IMR-90 (cell line): ENCODE data around the gene RASAL1. TPM values are rescaled to one million over a fixed set of nuclear protein-coding genes. Genes with fewer than 3 reads are reported as not detected.

Experiments used
- ATAC-seq: fragments of 200-7000 bp; cut with Tn5 transposase; 2 replicates; pipeline ENCODE4 v1.9.1; 2020; ENCODE audit warnings: low read depth, mild to moderate bottlenecking, moderate library complexity
- BruUV-seq: library from RNA; stranded (reverse); fragments of 400-500 nt; replicated peaks from 2 replicates; lab custom pipeline; 2021; lab: Mats Ljungman, UMichigan
- CTCF ChIA-PET: fragments of 300-600 bp; formaldehyde crosslinking; extraction: SDS; loops from one replicate; lab custom pipeline; 2021; ENCODE audit warnings: antibody characterized with exemption; lab: Yijun Ruan, JAX
- POLR2A ChIA-PET: fragments of 300-600 bp; sonication (Branson Sonifier 250); formaldehyde crosslinking; loops from one replicate; lab custom pipeline; 2022; ENCODE audit warnings: antibody characterized with exemption; ENCODE audit not compliant: unreplicated experiment; lab: Charles Lee
- DNase-seq: peaks from one replicate; pipeline ENCODE4 v3.0.0; 2013
- H2AFZ ChIP-seq: replicated peaks from 2 replicates; pipeline ENCODE3; 2013; ENCODE audit warnings: low read length, mild to moderate bottlenecking; ENCODE audit not compliant: poor library complexity
- H2AK5ac ChIP-seq: 2 replicates; pipeline ENCODE4 v1.6.1; 2013; ENCODE audit warnings: low read depth, low read length, inconsistent platforms
- H2AK9ac ChIP-seq: replicated peaks from 2 replicates; pipeline ENCODE3; 2013; ENCODE audit warnings: mild to moderate bottlenecking, low read depth, low read length, moderate library complexity; ENCODE audit not compliant: poor library complexity
- H2BK120ac ChIP-seq: 2 replicates; pipeline ENCODE4 v1.6.1; 2013; ENCODE audit warnings: low read depth, low read length, inconsistent platforms
- H2BK15ac ChIP-seq: 3 replicates; pipeline ENCODE4 v1.6.1; 2013; ENCODE audit warnings: low read depth, low read length, inconsistent platforms
- H2BK20ac ChIP-seq: 2 replicates; pipeline ENCODE4 v1.6.1; 2013; ENCODE audit warnings: low read depth, mild to moderate bottlenecking, inconsistent platforms, low read length, moderate library complexity
- H2BK5ac ChIP-seq: 2 replicates; pipeline ENCODE4 v1.6.1; 2013; ENCODE audit warnings: mild to moderate bottlenecking, low read depth, low read length, inconsistent platforms; ENCODE audit not compliant: poor library complexity, severe bottlenecking
- H3K14ac ChIP-seq: replicated peaks from 2 replicates; pipeline ENCODE4 v1.6.1; 2013; ENCODE audit warnings: low read depth, low read length, inconsistent platforms
- H3K18ac ChIP-seq: 2 replicates; pipeline ENCODE4 v1.6.1; 2013; ENCODE audit warnings: low read depth, low read length, control low read depth
- H3K23ac ChIP-seq: 2 replicates; pipeline ENCODE4 v1.6.1; 2013; ENCODE audit warnings: low read depth, low read length, inconsistent platforms
- H3K27ac ChIP-seq: 2 replicates; pipeline ENCODE4 v1.5.1; 2013; ENCODE audit warnings: mild to moderate bottlenecking, control low read depth, low read length; ENCODE audit not compliant: insufficient read depth
- H3K27me3 ChIP-seq: 2 replicates; pipeline ENCODE4 v1.6.1; 2013; ENCODE audit warnings: low read length; ENCODE audit not compliant: control insufficient read depth, insufficient read depth
- H3K36me3 ChIP-seq: 2 replicates; pipeline ENCODE4 v1.6.1; 2013; ENCODE audit warnings: low read length, mixed read lengths; ENCODE audit not compliant: control insufficient read depth, insufficient read depth
- H3K4ac ChIP-seq: 2 replicates; pipeline ENCODE4 v1.6.1; 2013; ENCODE audit warnings: low read depth, low read length, inconsistent platforms
- H3K4me1 ChIP-seq: 2 replicates; pipeline ENCODE4 v1.6.1; 2013; ENCODE audit warnings: low read length, mixed read lengths; ENCODE audit not compliant: control insufficient read depth, insufficient read depth
- H3K4me2 ChIP-seq: 2 replicates; pipeline ENCODE4 v1.6.1; 2013; ENCODE audit warnings: low read depth, mild to moderate bottlenecking, control low read depth, low read length, moderate library complexity
- H3K4me3 ChIP-seq: 2 replicates; pipeline ENCODE4 v1.5.1; 2013; ENCODE audit warnings: low read depth, mild to moderate bottlenecking, control low read depth, low read length, moderate library complexity; ENCODE audit not compliant: insufficient read depth
- H3K56ac ChIP-seq: 2 replicates; pipeline ENCODE4 v1.6.1; 2013; ENCODE audit warnings: low read length, inconsistent platforms; ENCODE audit not compliant: insufficient read depth; ENCODE audit errors: extremely low read depth
- H3K79me1 ChIP-seq, 2 experiments: 2 replicates each; pipeline ENCODE4 v1.6.1; 2013; ENCODE audit warnings: low read length in 2 of 2, inconsistent platforms in 1 of 2, low read depth in 1 of 2
- H3K9ac ChIP-seq: 2 replicates; pipeline ENCODE4 v1.6.1; 2013; ENCODE audit warnings: low read depth, low read length, control low read depth
- H3K9me1 ChIP-seq: 2 replicates; pipeline ENCODE4 v1.6.1; 2013; ENCODE audit warnings: low read length, inconsistent platforms; ENCODE audit not compliant: insufficient read depth
- H3K9me3 ChIP-seq: 2 replicates; pipeline ENCODE4 v1.6.1; 2013; ENCODE audit warnings: low read length; ENCODE audit not compliant: control insufficient read depth, insufficient read depth
- H4K20me1 ChIP-seq: 2 replicates; pipeline ENCODE4 v1.6.1; 2013; ENCODE audit warnings: low read length, inconsistent platforms; ENCODE audit not compliant: insufficient read depth
- H4K5ac ChIP-seq: 2 replicates; pipeline ENCODE4 v1.6.1; 2013; ENCODE audit warnings: mild to moderate bottlenecking, low read depth, low read length, control low read depth
- H4K8ac ChIP-seq, 2 experiments: 2 replicates each; pipeline ENCODE4 v1.6.1; 2013; ENCODE audit warnings: low read depth in 2 of 2, low read length in 2 of 2, control low read depth in 1 of 2, inconsistent platforms in 1 of 2
- H4K91ac ChIP-seq: 2 replicates; pipeline ENCODE4 v1.6.1; 2013; ENCODE audit warnings: low read depth, low read length, inconsistent platforms; ENCODE audit not compliant: insufficient read depth
- CEBPB ChIP-seq: IDR thresholded peaks from 2 replicates; pipeline ENCODE4 v1.6.1; 2012; ENCODE audit warnings: low read depth, low read length, improper control_type of control experiment
- RFX5 ChIP-seq: IDR thresholded peaks from 2 replicates; pipeline ENCODE4 v1.8.0; 2012; ENCODE audit warnings: low read depth, mild to moderate bottlenecking, low read length, moderate library complexity
- dilution Hi-C: fragments of 300-500 bp; cut with HindIII; formaldehyde crosslinking; loops from one replicate; pipeline ENCODE4 v1.14.3; 2018; ENCODE audit warnings: low sequenced_read_pairs; ENCODE audit not compliant: unreplicated experiment
- in situ Hi-C: fragments of 300-500 bp; cut with MboI; formaldehyde crosslinking; loops from 3 replicates; pipeline ENCODE4 v1.14.3; 2019; ENCODE audit warnings: low sequenced_read_pairs, inconsistent platforms, mixed read lengths
- intact Hi-C: fragments of 100-400 bp; cut with micrococcal nuclease; formaldehyde crosslinking; loops from 2 replicates; pipeline ENCODE4 v1.10.0; 2022
- polyA plus RNA-seq, 3 experiments: library from polyadenylated mRNA; depleted of rRNA; stranded (reverse); fragments of >200 nt; gene quantifications; 2 replicates each; pipeline ENCODE4 v1.2.3, GENCODE V29; 2012; ENCODE audit warnings: low replicate concordance in 1 of 3
- total RNA-seq: library from RNA; depleted of rRNA; stranded (reverse); fragments of >200 nt; gene quantifications from 2 replicates; pipeline ENCODE4 v1.2.3, GENCODE V29; 2012

The RASAL1 gene
- total and polyA plus RNA-seq, 2 of the 4 experiments (the other 2 are of a cell fraction): not detected

DNA sequence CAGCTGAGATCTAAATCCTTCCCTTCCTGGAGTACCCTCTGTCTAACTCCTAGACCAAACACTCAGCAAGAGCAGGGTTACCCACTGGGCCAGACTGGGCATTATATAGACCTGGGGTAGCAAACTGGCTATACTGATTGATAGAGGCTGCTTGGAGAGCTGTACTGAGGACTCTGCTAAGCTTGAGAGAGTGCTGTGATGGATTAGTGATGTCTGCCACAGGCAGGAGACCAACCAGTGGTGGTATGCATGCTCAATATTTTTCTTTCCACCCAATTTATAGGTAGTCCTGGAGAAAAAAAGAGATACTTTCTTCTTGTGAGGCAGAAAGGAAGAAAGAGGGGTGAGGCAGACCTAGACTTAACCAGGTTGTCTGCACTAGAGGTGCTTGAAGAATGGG is 45.7 kb downstream of the RASAL1 start:
- Histone ChIP-seq H3K9me1 (no peaks in the 10 kb centered on the region), H3K9ac (no peak overlapping the region), H3K56ac (no peak overlapping the region), H3K4me2 (no peak overlapping the region), H2BK15ac (no peak overlapping the region), H2BK5ac (no peak overlapping the region), H2BK120ac (no peak overlapping the region), H4K91ac (no peak overlapping the region), H3K4me3 (no peak overlapping the region), H2BK20ac (no peak overlapping the region), H2AFZ (no peak overlapping the region), H3K36me3 (no peaks in the 10 kb centered on the region), H3K18ac (no peak overlapping the region), H4K20me1 (no peaks in the 10 kb centered on the region), H3K4me1 (no peaks in the 10 kb centered on the region), H3K4ac (no peak overlapping the region), H4K5ac (no peak overlapping the region), H3K9me3 (no peaks in the 10 kb centered on the region), H3K14ac (no peak overlapping the region), H3K27me3 (peaks cover 14% of the 10 kb centered on the region; the same call in 1 of the 2 replicates), H3K79me1 (no peaks in the 10 kb centered on the region), H2AK5ac (no peak overlapping the region), H4K8ac (no peak overlapping the region), H2AK9ac (no peak overlapping the region), H3K27ac (no peak overlapping the region), H3K23ac (no peak overlapping the region)
- POLR2A ChIA-PET: no interaction called here
- no peak for ATAC-seq
- CTCF ChIA-PET: no interaction called here
- TF ChIP-seq RFX5 (no peak), CEBPB (no peak)
- DNase-seq: no peak
- intact Hi-C loops: no loop called here
- no TSS peak for BruUV-seq
- dilution Hi-C loops: no loop called here
- in situ Hi-C loops: no loop called here
